IPS-18a (cell line): ENCODE results near the gene BFAR.
A peak's percentile ranks its signal among the peaks of the same experiment; 100 is the strongest.
"Not testable (repeated sequence)": the region's sequence is repeated elsewhere in the genome, so short reads cannot be mapped to it uniquely, and the experiment has no call there.

Experiments used
- H3K27ac ChIP-seq: one replicate; pipeline ENCODE4 v1.5.1; 2013; ENCODE audit warnings: low read length
- H3K27me3 ChIP-seq: one replicate; pipeline ENCODE4 v1.6.1; 2013; ENCODE audit warnings: mild to moderate bottlenecking, low read length; ENCODE audit not compliant: control insufficient read depth, insufficient read depth
- H3K36me3 ChIP-seq: one replicate; pipeline ENCODE4 v1.6.1; 2013; ENCODE audit warnings: low read depth, low read length; ENCODE audit not compliant: control insufficient read depth
- H3K4me1 ChIP-seq: one replicate; pipeline ENCODE4 v1.6.1; 2013; ENCODE audit warnings: low read depth, low read length; ENCODE audit not compliant: control insufficient read depth
- H3K4me3 ChIP-seq: one replicate; pipeline ENCODE4 v1.5.1; 2013; ENCODE audit warnings: low read length
- H3K9ac ChIP-seq: one replicate; pipeline ENCODE4 v1.6.1; 2013; ENCODE audit warnings: mild to moderate bottlenecking, low read length, moderate library complexity
- H3K9me3 ChIP-seq: one replicate; pipeline ENCODE4 v1.6.1; 2013; ENCODE audit warnings: low read depth, low read length; ENCODE audit not compliant: control insufficient read depth

BFAR gene

DNA sequence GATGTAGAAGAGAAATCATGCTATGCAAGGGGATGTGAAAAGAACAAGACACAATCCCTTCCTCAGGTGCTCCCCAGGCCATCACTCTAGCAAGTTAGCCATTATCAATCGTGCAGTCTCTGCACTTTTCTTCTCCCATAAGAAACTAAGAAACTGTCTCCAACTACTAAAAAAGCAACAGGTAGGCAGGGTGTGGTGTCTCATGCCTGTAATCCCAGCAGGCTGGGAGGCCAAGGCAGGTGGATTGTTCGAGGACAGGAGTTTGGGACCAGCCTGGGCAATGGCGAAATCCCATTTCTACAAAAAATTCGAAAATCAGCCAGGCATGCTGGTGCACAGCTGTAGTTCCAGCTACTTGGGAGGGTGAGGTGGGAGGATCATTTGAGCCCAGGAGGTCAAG is 16.5 kb upstream of the BFAR start:
- Histone ChIP-seq H3K36me3 (peaks cover 57% of the 10 kb centered on the region), H3K9ac (no peak overlapping the region), H3K9me3 (no peaks in the 10 kb centered on the region), H3K4me1 (no peaks in the 10 kb centered on the region), H3K27me3 (no peaks in the 10 kb centered on the region), H3K4me3 (no peak overlapping the region), H3K27ac (no peak overlapping the region)

DNA sequence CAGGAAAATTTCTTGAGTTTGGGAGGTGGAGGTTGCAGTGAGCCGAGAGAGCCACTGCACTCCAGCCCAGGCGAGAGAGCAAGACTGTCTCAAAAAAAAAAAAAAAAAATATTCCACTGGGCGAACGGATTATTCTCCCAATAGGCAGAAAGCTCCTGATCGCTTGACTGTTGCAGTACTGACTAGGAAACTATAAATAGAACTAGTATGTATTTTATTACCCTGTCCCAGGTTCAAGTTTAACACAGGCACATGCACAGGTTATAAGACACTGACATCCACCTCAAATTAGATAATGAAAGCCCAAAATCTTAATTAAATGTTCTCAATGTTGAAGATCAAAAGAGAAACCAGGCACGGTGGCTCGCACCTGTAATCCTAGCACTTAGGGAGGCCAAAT is 14.2 kb upstream of the BFAR start:
- Histone ChIP-seq H3K27ac (no peak overlapping the region), H3K9ac (no peak overlapping the region), H3K4me1 (no peaks in the 10 kb centered on the region), H3K4me3 (no peak overlapping the region), H3K27me3 (no peaks in the 10 kb centered on the region), H3K36me3 (peaks cover 66% of the 10 kb centered on the region), H3K9me3 (no peaks in the 10 kb centered on the region)

DNA sequence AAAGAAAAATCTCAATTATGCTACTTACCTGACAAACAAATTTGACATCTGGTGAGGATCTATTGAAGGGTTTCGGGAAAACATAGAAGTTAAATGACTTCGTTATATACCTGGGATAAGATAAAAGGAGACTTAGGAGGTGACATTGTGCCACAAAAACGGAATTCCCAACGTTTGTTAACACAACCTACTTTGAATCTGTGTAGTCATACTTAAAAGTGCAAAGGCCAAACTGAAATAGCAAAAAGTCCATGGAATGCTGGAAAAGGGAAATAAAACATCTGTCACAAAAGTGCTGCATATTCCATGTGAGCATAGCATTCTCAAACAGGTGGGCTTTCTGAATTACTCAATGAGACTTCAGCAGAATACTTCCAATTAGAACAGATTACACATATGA is 5.7 kb upstream of the BFAR start:
- H3K4me3 ChIP-seq = no peak overlapping the region

DNA sequence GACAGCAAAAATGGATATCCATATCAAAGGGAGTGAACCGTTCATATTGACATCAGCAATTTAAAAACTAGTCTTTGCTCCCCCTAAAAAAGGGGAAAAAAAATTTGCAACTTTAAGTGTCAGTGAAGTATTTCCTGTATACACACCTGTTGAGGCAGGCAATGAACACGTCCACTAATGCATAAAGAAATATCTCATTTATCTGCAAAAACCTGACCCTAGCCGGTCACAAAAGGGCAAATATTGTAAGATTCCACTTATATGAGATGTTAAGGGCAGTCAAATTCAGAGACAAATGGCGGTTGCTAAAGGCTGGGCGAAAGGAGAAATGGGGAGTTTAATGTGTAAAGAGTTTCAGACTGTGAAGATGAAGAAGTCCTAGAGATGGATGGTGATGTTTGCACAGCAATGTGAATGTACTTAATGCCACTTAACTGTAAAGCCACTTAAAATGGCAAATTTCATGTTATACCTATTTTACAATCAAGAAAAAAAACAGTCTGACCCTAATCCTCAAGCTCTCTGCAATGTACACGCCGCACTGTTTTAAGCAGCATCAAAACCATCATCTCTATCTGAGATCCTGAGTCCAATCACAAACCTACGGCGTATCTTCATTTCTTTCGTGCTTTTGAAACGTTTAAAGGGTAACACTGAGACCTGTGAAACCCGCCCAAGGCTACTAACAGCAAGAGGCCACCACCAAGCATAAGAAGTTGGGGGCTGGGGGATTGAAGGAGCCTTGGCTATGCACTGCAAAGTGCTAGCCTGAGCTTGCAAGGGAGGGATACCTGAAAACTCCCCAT is 3.7 kb upstream of the BFAR start:
- H3K9me3 ChIP-seq = no peaks in the 10 kb centered on the region
- peaks cover 3% of the 10 kb centered on the region for H3K4me1 ChIP-seq

More for the DNA sequence above, 5.7 kb upstream of the BFAR start:
- Histone ChIP-seq H3K27me3 (no peaks in the 10 kb centered on the region), H3K36me3 (peaks cover 43% of the 10 kb centered on the region), H3K9ac (no peak overlapping the region), H3K4me1 (peaks cover 3% of the 10 kb centered on the region), H3K9me3 (no peaks in the 10 kb centered on the region), H3K27ac (no peak overlapping the region)

DNA sequence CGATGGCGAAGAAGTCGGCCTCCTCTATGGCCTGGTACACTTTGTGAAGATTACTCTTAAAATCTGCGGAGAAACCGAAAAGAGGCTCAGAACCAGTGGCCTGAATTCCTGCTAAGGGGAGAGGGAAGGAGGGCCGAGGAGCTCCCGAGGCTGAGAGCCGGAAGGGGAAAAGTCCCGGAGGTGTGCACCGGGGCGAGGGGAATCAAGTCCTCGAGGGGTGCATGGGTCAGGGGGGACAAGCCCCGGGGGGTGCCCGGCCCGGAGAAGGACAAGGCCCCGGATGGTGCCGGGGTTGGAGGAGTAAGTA is 3.2 kb upstream of the BFAR start:
- H3K36me3 ChIP-seq = peaks cover 24% of the 10 kb centered on the region
- H3K9me3 ChIP-seq = no peaks in the 10 kb centered on the region
- H3K27me3 ChIP-seq = no peaks in the 10 kb centered on the region
- peak overlapping the region; percentile 87 for H3K27ac ChIP-seq
- peak overlapping the region; percentile 91 for H3K9ac ChIP-seq
- peaks cover 8% of the 10 kb centered on the region for H3K4me1 ChIP-seq
- H3K4me3 ChIP-seq = peak overlapping the region; percentile 83

More for the DNA sequence above, 3.7 kb upstream of the BFAR start:
- Histone ChIP-seq H3K9ac (peak overlapping the region; percentile 91), H3K27me3 (no peaks in the 10 kb centered on the region), H3K4me3 (peak overlapping the region; percentile 83), H3K27ac (peak overlapping the region; percentile 87), H3K36me3 (peaks cover 28% of the 10 kb centered on the region)

DNA sequence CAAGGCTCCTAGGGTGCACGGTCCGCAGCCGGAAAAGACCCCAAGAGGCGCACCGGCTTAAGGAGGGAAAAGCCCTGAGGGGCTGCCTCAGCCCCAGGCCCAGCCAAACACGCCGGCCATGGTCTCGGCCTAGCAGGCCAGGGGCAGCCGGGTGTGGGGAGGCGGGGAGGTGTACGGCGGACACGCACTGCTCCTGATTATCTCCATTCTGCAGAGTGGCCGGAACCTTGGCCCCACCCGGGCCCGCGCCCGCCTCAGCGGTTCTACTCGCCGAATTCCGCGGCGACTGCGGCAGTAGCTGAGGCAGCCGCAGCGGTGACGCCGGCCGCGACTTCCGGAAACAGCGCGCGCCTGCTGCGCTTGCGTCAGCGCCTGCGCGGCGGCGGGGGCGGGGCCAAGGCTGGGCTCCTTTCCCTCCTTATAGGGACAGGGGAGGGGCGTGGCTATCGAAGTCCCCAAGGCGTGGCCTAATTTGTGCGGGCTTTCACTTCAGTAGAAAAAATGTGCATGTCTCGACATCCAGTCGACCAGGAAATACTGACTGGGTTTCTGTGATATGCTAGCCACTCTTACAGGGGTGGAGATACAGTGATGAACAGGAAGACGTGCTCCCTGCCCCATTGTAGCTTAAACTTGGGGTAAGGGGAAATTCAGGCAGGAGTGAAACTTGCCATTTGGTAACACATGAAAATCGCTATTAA is 2.7 kb upstream of the BFAR start, which contains the start of gene PARN:
Gene PARN, minus strand, starts transcription at position 342 of the 701 bp plus-strand sequence. Its CDS starts 135 bp downstream, at position 207.
- Histone ChIP-seq H3K27me3 (no peaks in the 10 kb centered on the region), H3K4me3 (peak within 1 kb of the TSS; percentile 83), H3K27ac (peak within 1 kb of the TSS; percentile 87), H3K36me3 (peaks cover 21% of the 10 kb centered on the region), H3K9ac (peak within 1 kb of the TSS; percentile 91), H3K4me1 (peaks cover 13% of the 10 kb centered on the region), H3K9me3 (no peaks in the 10 kb centered on the region)

DNA sequence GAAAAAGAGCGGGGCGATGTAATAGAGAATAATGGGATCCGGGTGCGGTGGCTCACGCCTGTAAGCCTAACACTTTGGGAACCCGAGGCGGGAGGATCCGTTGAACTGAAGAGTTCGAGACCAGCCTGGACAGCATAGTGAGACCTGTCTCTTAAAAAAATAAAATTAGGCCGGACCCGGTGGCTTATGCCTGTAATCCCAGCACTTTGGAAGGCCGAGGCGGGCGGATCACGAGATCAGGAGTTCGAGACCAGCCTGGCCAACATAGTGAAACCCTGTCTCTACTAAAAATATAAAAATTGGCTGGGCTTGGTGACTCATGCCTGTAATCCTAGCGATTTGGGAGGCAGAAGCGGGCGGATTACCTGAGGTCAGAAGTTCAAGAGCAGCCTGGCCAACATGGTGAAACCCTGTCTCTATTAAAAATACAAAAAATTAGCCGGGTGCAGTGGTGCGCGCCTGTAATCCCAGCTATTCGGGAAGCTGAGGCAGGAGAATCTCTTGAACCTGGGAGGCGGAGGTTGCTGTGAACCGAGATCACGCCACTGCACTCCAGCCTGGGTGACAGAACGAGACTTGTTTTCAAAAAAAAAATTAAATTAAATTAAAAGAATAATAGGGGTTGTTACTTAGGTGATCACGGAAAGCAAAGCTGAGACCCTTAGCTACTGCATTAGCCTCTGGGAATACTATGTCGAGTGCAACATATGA is 2.0 kb upstream of the BFAR start:
- Histone ChIP-seq H3K4me3 (peak overlapping the region; percentile 83), H3K4me1 (peaks cover 20% of the 10 kb centered on the region), H3K27ac (peak overlapping the region; percentile 81), H3K36me3 (peaks cover 14% of the 10 kb centered on the region), H3K9ac (peak overlapping the region; percentile 43)
- H3K9me3 ChIP-seq, H3K27me3 ChIP-seq: not testable (repeated sequence)

DNA sequence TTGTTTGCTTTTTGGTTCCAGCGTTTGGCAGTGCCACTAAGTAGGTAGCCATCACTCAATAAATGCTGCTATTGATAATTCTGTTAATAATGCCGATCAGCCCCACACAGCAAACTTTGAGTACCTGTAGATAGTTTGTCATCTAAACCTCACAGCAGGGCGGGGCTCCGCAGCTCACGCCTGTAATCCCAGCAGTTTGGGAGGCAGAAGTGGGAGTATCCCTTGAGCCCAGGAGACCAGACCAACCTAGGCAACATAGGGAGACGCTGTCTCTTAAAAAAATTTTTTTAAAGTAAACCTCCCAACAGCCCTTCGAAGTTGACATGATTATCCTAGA is 1.6 kb downstream of the BFAR start:
- H3K27me3 ChIP-seq = no peaks in the 10 kb centered on the region
- H3K36me3 ChIP-seq = peaks cover 8% of the 10 kb centered on the region
- H3K4me1 ChIP-seq = peaks cover 28% of the 10 kb centered on the region
- peak overlapping the region; percentile 92 for H3K9ac ChIP-seq
- H3K27ac ChIP-seq = peak overlapping the region; percentile 94
- H3K4me3 ChIP-seq = peak overlapping the region; percentile 95
- H3K9me3 ChIP-seq = no peaks in the 10 kb centered on the region

DNA sequence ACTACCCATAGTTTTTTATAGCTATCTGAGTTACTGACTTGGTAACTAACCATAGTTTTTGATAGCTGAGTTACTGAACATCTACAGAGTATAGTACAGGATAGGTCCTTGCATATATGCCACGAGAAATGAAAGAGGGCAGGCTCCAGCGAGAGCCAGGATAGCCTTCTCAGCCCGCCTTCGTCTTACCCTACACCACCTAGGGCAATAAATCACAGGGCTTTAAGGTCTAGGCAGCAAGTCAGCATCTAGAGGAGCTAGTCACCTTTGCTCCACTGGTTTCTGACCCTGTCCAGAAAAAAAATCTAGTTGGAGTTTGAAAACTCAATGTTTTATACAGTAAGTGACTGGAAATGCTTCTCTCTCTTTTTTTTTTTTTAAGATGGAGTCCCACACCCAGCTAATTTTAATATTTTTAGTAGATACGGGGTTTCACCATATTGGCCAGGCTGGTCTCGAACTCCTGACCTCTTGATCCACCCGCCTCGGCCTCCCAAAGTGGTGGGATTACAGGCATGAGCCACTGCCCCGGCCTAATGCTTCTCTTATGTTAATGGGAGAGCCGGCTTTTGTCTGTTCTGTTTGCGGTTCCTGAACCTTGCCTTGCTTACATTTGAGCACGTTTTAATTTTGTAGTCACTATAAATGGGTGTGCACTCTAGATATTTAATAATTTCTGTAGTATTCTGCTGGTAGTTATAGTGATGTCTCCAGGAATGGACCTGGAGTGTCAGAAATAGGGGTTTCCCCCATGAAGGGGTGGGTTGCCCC is 2.8 kb downstream of the BFAR start:
- H3K9ac ChIP-seq = peak overlapping the region; percentile 63
- H3K36me3 ChIP-seq = peaks cover 8% of the 10 kb centered on the region

DNA sequence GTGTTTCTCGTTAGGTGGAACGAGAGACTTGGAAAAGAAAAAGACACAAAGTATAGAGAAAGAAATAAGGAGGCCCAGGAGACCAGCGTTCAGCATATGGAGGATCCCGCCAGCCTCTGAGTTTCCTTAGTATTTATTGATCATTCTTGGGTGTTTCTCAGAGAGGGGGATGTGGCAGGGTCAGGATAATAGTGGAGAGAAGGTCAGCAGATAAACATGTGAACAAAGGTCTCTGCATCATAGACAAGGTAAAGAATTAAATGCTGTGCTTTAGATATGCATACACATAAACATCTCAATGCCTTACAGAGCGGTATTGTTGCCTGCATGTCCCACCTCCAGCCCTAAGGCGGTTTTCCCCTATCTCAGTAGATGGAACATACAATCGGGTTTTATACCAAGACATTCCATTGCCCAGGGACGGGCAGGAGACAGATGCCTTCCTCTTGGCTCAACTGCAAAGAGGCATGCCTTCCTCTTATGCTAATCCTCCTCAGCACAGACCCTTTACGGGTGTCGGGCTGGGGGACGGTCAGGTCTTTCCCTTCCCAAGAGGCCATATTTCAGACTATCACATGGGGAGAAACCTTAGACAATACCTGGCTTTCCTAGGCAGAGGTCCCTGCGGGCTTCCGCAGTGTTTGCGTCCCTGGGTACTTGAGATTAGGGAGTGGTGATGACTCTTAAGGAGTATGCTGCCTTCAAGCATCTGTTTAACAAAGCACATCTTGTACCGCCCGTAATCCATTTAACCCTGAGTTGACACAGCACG is 3.6 kb downstream of the BFAR start:
- not testable (repeated sequence) for H3K9me3 ChIP-seq, H3K36me3 ChIP-seq, H3K27me3 ChIP-seq
- H3K9ac ChIP-seq = peak overlapping the region; percentile 63
- H3K27ac ChIP-seq = peak overlapping the region; percentile 80
- peaks cover 28% of the 10 kb centered on the region for H3K4me1 ChIP-seq
- peak overlapping the region; percentile 35 for H3K4me3 ChIP-seq

More for the DNA sequence above, 2.8 kb downstream of the BFAR start:
- Histone ChIP-seq H3K4me3 (peak overlapping the region; percentile 35), H3K27me3 (no peaks in the 10 kb centered on the region), H3K9me3 (no peaks in the 10 kb centered on the region), H3K4me1 (peaks cover 28% of the 10 kb centered on the region), H3K27ac (peak overlapping the region; percentile 79)
